Liver (tissue), 3 donors: Measurements from ENCODE around the gene ZSWIM7.

ENCODE experiments used
- ATF3 ChIP-seq: IDR thresholded peaks from 2 replicates; pipeline ENCODE4 v1.6.1; 2016; ENCODE audit warnings: antibody characterized with exemption
- EGR1 ChIP-seq, 2 donors: IDR thresholded peaks; 2 replicates each; pipeline ENCODE4 v1.6.1; 2016 to 2018; ENCODE audit warnings: antibody characterized with exemption in 2 of 2, low read depth in 2 of 2
- GABPA ChIP-seq, 2 donors: IDR thresholded peaks in 1 of 2; conservative IDR thresholded peaks in 1 of 2; 2 replicates each; pipeline ENCODE4 v1.6.1; 2016; ENCODE audit warnings: antibody characterized with exemption in 2 of 2, mild to moderate bottlenecking in 1 of 2, moderate library complexity in 1 of 2
- RAD21 ChIP-seq, 2 donors: IDR thresholded peaks; 2 replicates each; pipeline ENCODE4 v1.6.1; 2016; ENCODE audit warnings: antibody characterized with exemption in 2 of 2, mild to moderate bottlenecking in 2 of 2
- REST ChIP-seq: IDR thresholded peaks from 2 replicates; pipeline ENCODE4 v1.6.1; 2016; ENCODE audit warnings: antibody characterized with exemption, mild to moderate bottlenecking
- YY1 ChIP-seq: IDR thresholded peaks from 2 replicates; pipeline ENCODE4 v1.6.1; 2016; ENCODE audit warnings: antibody characterized with exemption, mild to moderate bottlenecking
- TF ChIP-seq, protein P1 (sequence below): fragments of 150-350 bp; IDR thresholded peaks from 2 replicates; pipeline ENCODE4 v1.5.1; 2017; ENCODE audit warnings: improper control_type of control experiment, low read depth, low read length; ENCODE audit not compliant: missing input control
- TF ChIP-seq, protein P2 (sequence below): IDR thresholded peaks from 2 replicates; pipeline ENCODE4 v1.6.1; 2016; ENCODE audit warnings: antibody characterized with exemption
- donor health status: healthy.
- donor health status: healthy.

- TF ChIP-seq, protein P1, sequence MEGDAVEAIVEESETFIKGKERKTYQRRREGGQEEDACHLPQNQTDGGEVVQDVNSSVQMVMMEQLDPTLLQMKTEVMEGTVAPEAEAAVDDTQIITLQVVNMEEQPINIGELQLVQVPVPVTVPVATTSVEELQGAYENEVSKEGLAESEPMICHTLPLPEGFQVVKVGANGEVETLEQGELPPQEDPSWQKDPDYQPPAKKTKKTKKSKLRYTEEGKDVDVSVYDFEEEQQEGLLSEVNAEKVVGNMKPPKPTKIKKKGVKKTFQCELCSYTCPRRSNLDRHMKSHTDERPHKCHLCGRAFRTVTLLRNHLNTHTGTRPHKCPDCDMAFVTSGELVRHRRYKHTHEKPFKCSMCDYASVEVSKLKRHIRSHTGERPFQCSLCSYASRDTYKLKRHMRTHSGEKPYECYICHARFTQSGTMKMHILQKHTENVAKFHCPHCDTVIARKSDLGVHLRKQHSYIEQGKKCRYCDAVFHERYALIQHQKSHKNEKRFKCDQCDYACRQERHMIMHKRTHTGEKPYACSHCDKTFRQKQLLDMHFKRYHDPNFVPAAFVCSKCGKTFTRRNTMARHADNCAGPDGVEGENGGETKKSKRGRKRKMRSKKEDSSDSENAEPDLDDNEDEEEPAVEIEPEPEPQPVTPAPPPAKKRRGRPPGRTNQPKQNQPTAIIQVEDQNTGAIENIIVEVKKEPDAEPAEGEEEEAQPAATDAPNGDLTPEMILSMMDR = no peak
- TF ChIP-seq RAD21 (IDR thresholded peaks at IDR 0.05) (no peak), EGR1 (IDR thresholded peaks at IDR 0.05; ENCODE audit: low read depth in 2 of 2) (no peak), REST (no peak), GABPA (IDR thresholded peaks at IDR 0.05 in 1 of 2, conservative IDR thresholded peaks at IDR 0.05 in 1 of 2) (no peak), YY1 (no peak), ATF3 (no peak)
- TF ChIP-seq, protein P2, sequence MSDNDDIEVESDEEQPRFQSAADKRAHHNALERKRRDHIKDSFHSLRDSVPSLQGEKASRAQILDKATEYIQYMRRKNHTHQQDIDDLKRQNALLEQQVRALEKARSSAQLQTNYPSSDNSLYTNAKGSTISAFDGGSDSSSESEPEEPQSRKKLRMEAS = no peak
Observed at GRCh38 chr17:15951368-15952047, 48.0 kb downstream of the ZSWIM7 start.
